ENCODE measurements around the gene TNFRSF11A.

TNFRSF11A gene

GRCh38 chr18:62377131-62377807 is 52.2 kb downstream of the TNFRSF11A start:
- no peak for DNase-seq (ENCODE audit: extremely low read depth in 1 of 2, low read depth in 1 of 2)

GRCh38 chr18:62379051-62379450 is 53.9 kb downstream of the TNFRSF11A start:
- no peak for DNase-seq (ENCODE audit: extremely low read depth in 1 of 2, low read depth in 1 of 2)

- DNase-seq (ENCODE audit: extremely low read depth in 1 of 2, low read depth in 1 of 2) = no peak
Observed at GRCh38 chr18:62381373-62381772, 56.3 kb downstream of the TNFRSF11A start.

GRCh38 chr18:62384068-62384467 is 59.0 kb downstream of the TNFRSF11A start:
- no peak for DNase-seq (ENCODE audit: extremely low read depth in 1 of 2, low read depth in 1 of 2)

GRCh38 chr18:62384610-62385097 is 59.5 kb downstream of the TNFRSF11A start:
- DNase-seq (ENCODE audit: extremely low read depth in 1 of 2, low read depth in 1 of 2) = no peak

GRCh38 chr18:62386091-62386490 is 61.0 kb downstream of the TNFRSF11A start:
- DNase-seq (ENCODE audit: extremely low read depth in 1 of 2, low read depth in 1 of 2) = no peak

- no peak for DNase-seq (ENCODE audit: extremely low read depth in 1 of 2, low read depth in 1 of 2)
Observed at GRCh38 chr18:62386601-62387000, 61.5 kb downstream of the TNFRSF11A start.

- DNase-seq (ENCODE audit: extremely low read depth in 1 of 2, low read depth in 1 of 2) = no peak
Observed at GRCh38 chr18:62387257-62387656, 62.1 kb downstream of the TNFRSF11A start.

GRCh38 chr18:62388855-62389760 is 64.0 kb downstream of the TNFRSF11A start:
- no peak for DNase-seq (ENCODE audit: extremely low read depth in 1 of 2, low read depth in 1 of 2)

GRCh38 chr18:62389761-62390481 is 64.8 kb downstream of the TNFRSF11A start:
- no peak for DNase-seq (ENCODE audit: extremely low read depth in 1 of 2, low read depth in 1 of 2)

- DNase-seq (ENCODE audit: extremely low read depth in 1 of 2, low read depth in 1 of 2) = no peak
Observed at GRCh38 chr18:62394006-62394763, 69.1 kb downstream of the TNFRSF11A start.

GRCh38 chr18:62396381-62396780 is 71.3 kb downstream of the TNFRSF11A start:
- no peak for DNase-seq (ENCODE audit: extremely low read depth in 1 of 2, low read depth in 1 of 2)

GRCh38 chr18:62396967-62397366 is 71.9 kb downstream of the TNFRSF11A start:
- no peak for DNase-seq (ENCODE audit: extremely low read depth in 1 of 2, low read depth in 1 of 2)

GRCh38 chr18:62398291-62398690 is 73.2 kb downstream of the TNFRSF11A start:
- DNase-seq (ENCODE audit: extremely low read depth in 1 of 2, low read depth in 1 of 2) = no peak

- DNase-seq (ENCODE audit: extremely low read depth in 1 of 2, low read depth in 1 of 2) = no peak
Observed at GRCh38 chr18:62399276-62399675, 74.2 kb downstream of the TNFRSF11A start.

- DNase-seq (ENCODE audit: extremely low read depth in 1 of 2, low read depth in 1 of 2) = no peak
Observed at GRCh38 chr18:62399781-62400308, 74.7 kb downstream of the TNFRSF11A start.

GRCh38 chr18:62400916-62401315 is 75.8 kb downstream of the TNFRSF11A start:
- DNase-seq (ENCODE audit: extremely low read depth in 1 of 2, low read depth in 1 of 2) = no peak

GRCh38 chr18:62402342-62402948 is 77.3 kb downstream of the TNFRSF11A start:
- no peak for DNase-seq (ENCODE audit: extremely low read depth in 1 of 2, low read depth in 1 of 2)

- no peak for DNase-seq (ENCODE audit: extremely low read depth in 1 of 2, low read depth in 1 of 2)
Observed at GRCh38 chr18:62403120-62403519, 78.0 kb downstream of the TNFRSF11A start.

- no peak for DNase-seq (ENCODE audit: extremely low read depth in 1 of 2, low read depth in 1 of 2)
Observed at GRCh38 chr18:62404881-62405280, 79.8 kb downstream of the TNFRSF11A start.

Measured in stimulated activated CD8-positive, alpha-beta memory T cell treated with anti-CD3 and anti-CD28 coated beads, Interleukin-7, amount 100 ng/mL, for 48 hours (primary cell).